ENCODE data around the gene FANCB.

- TF ChIP-seq, protein P1, sequence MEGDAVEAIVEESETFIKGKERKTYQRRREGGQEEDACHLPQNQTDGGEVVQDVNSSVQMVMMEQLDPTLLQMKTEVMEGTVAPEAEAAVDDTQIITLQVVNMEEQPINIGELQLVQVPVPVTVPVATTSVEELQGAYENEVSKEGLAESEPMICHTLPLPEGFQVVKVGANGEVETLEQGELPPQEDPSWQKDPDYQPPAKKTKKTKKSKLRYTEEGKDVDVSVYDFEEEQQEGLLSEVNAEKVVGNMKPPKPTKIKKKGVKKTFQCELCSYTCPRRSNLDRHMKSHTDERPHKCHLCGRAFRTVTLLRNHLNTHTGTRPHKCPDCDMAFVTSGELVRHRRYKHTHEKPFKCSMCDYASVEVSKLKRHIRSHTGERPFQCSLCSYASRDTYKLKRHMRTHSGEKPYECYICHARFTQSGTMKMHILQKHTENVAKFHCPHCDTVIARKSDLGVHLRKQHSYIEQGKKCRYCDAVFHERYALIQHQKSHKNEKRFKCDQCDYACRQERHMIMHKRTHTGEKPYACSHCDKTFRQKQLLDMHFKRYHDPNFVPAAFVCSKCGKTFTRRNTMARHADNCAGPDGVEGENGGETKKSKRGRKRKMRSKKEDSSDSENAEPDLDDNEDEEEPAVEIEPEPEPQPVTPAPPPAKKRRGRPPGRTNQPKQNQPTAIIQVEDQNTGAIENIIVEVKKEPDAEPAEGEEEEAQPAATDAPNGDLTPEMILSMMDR (IDR thresholded peaks at IDR 0.05), result no peak
- no peak for TF ChIP-seq POLR2A (IDR thresholded peaks at IDR 0.05)
Measured at GRCh38 chrX:14903891-14904290, 31.0 kb upstream of the FANCB start.
